WTC11 (cell line): ENCODE measurements around the gene WWOX. TPM values are rescaled to one million over a fixed set of nuclear protein-coding genes. Genes with fewer than 3 reads are reported as not detected.

Source experiments
- ATAC-seq: fragments of 200-7000 bp; cut with Tn5 transposase; 2 replicates; pipeline ENCODE4 v1.10.0; 2021; ENCODE audit warnings: mild to moderate bottlenecking, moderate library complexity
- CTCF ChIA-PET: fragments of 300-600 bp; sonication (Branson Sonifier 250); formaldehyde crosslinking; loops from one replicate; lab custom pipeline; 2021; ENCODE audit warnings: antibody characterized with exemption; lab: Charles Lee
- POLR2A ChIA-PET: fragments of 350-600 bp; sonication (Branson Sonifier 250); formaldehyde crosslinking; loops from one replicate; lab custom pipeline; 2021; ENCODE audit warnings: antibody characterized with exemption; lab: Charles Lee
- DNase-seq: peaks from one replicate; pipeline ENCODE4 v3.0.0; 2021; ENCODE audit warnings: low spot score
- H3K27ac Mint-ChIP-seq: 2 replicates; pipeline ENCODE4 v1.8.0; 2021; ENCODE audit warnings: mixed read lengths
- H3K27me3 Mint-ChIP-seq: 2 replicates; pipeline ENCODE4 v1.8.0; 2021; ENCODE audit warnings: low read depth, mild to moderate bottlenecking, moderate library complexity, mixed read lengths
- H3K36me3 Mint-ChIP-seq: 2 replicates; pipeline ENCODE4 v1.8.0; 2021; ENCODE audit warnings: mixed read lengths
- H3K4me1 Mint-ChIP-seq: 2 replicates; pipeline ENCODE4 v1.8.0; 2022; ENCODE audit warnings: mixed read lengths
- H3K4me3 Mint-ChIP-seq: 2 replicates; pipeline ENCODE4 v1.8.0; 2021; ENCODE audit warnings: mild to moderate bottlenecking, moderate library complexity, mixed read lengths
- H3K9me3 Mint-ChIP-seq: 2 replicates; pipeline ENCODE4 v1.8.0; 2021; ENCODE audit warnings: mixed read lengths
- AFF4 ChIP-seq: sonication (generic); formaldehyde crosslinking; IDR thresholded peaks from 2 replicates; pipeline ENCODE4 v1.8.1; 2023; ENCODE audit warnings: mild to moderate bottlenecking, missing genetic modification reagents, borderline replicate concordance
- CDX4 ChIP-seq: fragments of 250-450 bp; sonication (Bioruptor Pico); IDR thresholded peaks from 2 replicates; pipeline ENCODE4 v1.9.0; 2021; ENCODE audit warnings: moderate library complexity, mild to moderate bottlenecking, inconsistent platforms, borderline replicate concordance
- FOXJ3 ChIP-seq: sonication (generic); formaldehyde crosslinking; IDR thresholded peaks from 2 replicates; pipeline ENCODE4 v1.9.0; 2021; ENCODE audit warnings: missing genetic modification reagents, mild to moderate bottlenecking, borderline replicate concordance
- NFATC4 ChIP-seq: fragments of 250-450 bp; sonication (Bioruptor Pico); IDR thresholded peaks from 2 replicates; pipeline ENCODE4 v1.9.0; 2021; ENCODE audit warnings: mild to moderate bottlenecking
- SP1 ChIP-seq: sonication (generic); formaldehyde crosslinking; conservative IDR thresholded peaks from 2 replicates; pipeline ENCODE4 v1.8.1; 2022; ENCODE audit warnings: missing genetic modification reagents
- USF1 ChIP-seq: sonication (generic); formaldehyde crosslinking; IDR thresholded peaks from 2 replicates; pipeline ENCODE4 v1.8.0; 2022; ENCODE audit warnings: mild to moderate bottlenecking, missing genetic modification reagents
- ZBTB43 ChIP-seq: sonication (generic); formaldehyde crosslinking; IDR thresholded peaks from 2 replicates; pipeline ENCODE4 v1.8.1; 2023; ENCODE audit warnings: mild to moderate bottlenecking, missing genetic modification reagents
- ZMAT4 ChIP-seq: fragments of 250-450 bp; sonication (Bioruptor Pico); IDR thresholded peaks from 2 replicates; pipeline ENCODE4 v1.9.0; 2021; ENCODE audit warnings: mild to moderate bottlenecking
- ZNF425 ChIP-seq: fragments of 250-450 bp; sonication (Bioruptor Pico); conservative IDR thresholded peaks from 2 replicates; pipeline ENCODE4 v1.9.0; 2021; ENCODE audit warnings: mild to moderate bottlenecking
- ZSCAN18 ChIP-seq: fragments of 250-450 bp; sonication (Bioruptor Pico); IDR thresholded peaks from 2 replicates; pipeline ENCODE4 v2.1.2; 2022; ENCODE audit warnings: mild to moderate bottlenecking, moderate library complexity
- total RNA-seq: library from RNA; stranded (reverse); gene quantifications from 3 replicates; pipeline ENCODE4 v1.2.3, GENCODE V29; 2021

WWOX gene
- total RNA-seq, 1 experiment from 2014 or later = 15.7 TPM

GRCh38 chr16:78490847-78491246 lies 391.4 kb downstream of the WWOX start:
- CTCF ChIA-PET = interaction anchor here (1.1 kb wide), 1 partner anchor 12 kb away, joined by 5 read pairs; no protein-coding TSS in a partner anchor
- no peak for ATAC-seq

More at GRCh38 chr16:78490847-78491246, 391.4 kb downstream of the WWOX start:
- H3K9me3 Mint-ChIP-seq = peaks cover 4% of the 10 kb centered on the region; the same call in 1 of the 2 replicates
- POLR2A ChIA-PET = no interaction called here
- no peak overlapping the region for H3K4me3 Mint-ChIP-seq
- H3K36me3 Mint-ChIP-seq = no peaks in the 10 kb centered on the region
- TF ChIP-seq CDX4 (CRISPR knock-in tag) = no peak
- TF ChIP-seq AFF4 (CRISPR knock-in tag) = no peak
- no peak for TF ChIP-seq NFATC4 (CRISPR knock-in tag)
- no peak for TF ChIP-seq ZMAT4
- no peak for TF ChIP-seq FOXJ3 (CRISPR knock-in tag)
- TF ChIP-seq SP1 = no peak
- TF ChIP-seq ZBTB43 (CRISPR knock-in tag) = no peak
- TF ChIP-seq ZSCAN18 (CRISPR knock-in tag) = no peak
- no peak for TF ChIP-seq ZNF425
- TF ChIP-seq USF1 (CRISPR knock-in tag) = no peak
- no peaks in the 10 kb centered on the region; the same call in 1 of the 2 replicates for H3K27me3 Mint-ChIP-seq
- H3K4me1 Mint-ChIP-seq = peaks cover 12% of the 10 kb centered on the region
- peak overlapping the region; percentile 11; the same call in 1 of the 2 replicates for H3K27ac Mint-ChIP-seq
- DNase-seq = no peak
